Mesenchymal stem cell (in vitro differentiated cells and primary cell): ENCODE measurements around the gene TNIP3.

ENCODE experiments used
- DNase-seq: peaks from one replicate; pipeline ENCODE4 v3.0.0-alpha.2; 2013
- H2AFZ ChIP-seq: one replicate; pipeline ENCODE4 v1.6.1; 2013; ENCODE audit warnings: low read depth, mild to moderate bottlenecking, control low read depth, inconsistent platforms, low read length, moderate library complexity
- H2AK5ac ChIP-seq: 2 replicates; pipeline ENCODE4 v1.6.1; 2013; ENCODE audit warnings: low read length, moderate library complexity, mild to moderate bottlenecking, inconsistent platforms; ENCODE audit not compliant: severe bottlenecking
- H2BK120ac ChIP-seq: one replicate; pipeline ENCODE4 v1.6.1; 2013; ENCODE audit warnings: low read depth, mild to moderate bottlenecking, inconsistent platforms, low read length, moderate library complexity
- H2BK12ac ChIP-seq, 2 experiments: one replicate each; pipeline ENCODE4 v1.6.1; 2013; ENCODE audit warnings: inconsistent platforms in 2 of 2, low read length in 2 of 2, mild to moderate bottlenecking in 2 of 2, moderate library complexity in 2 of 2, control low read depth in 1 of 2
- H2BK15ac ChIP-seq: one replicate; pipeline ENCODE4 v1.6.1; 2013; ENCODE audit warnings: mild to moderate bottlenecking, low read depth, inconsistent platforms; ENCODE audit not compliant: poor library complexity, severe bottlenecking
- H2BK5ac ChIP-seq: 2 replicates; pipeline ENCODE4 v1.6.1; 2013; ENCODE audit warnings: low read depth, mild to moderate bottlenecking, low read length, control low read depth, inconsistent platforms; ENCODE audit not compliant: poor library complexity, severe bottlenecking
- H3K14ac ChIP-seq, 2 experiments: one replicate each; pipeline ENCODE4 v1.6.1; 2013; ENCODE audit warnings: inconsistent platforms in 2 of 2, low read length in 2 of 2, control low read depth in 1 of 2, mild to moderate bottlenecking in 1 of 2, moderate library complexity in 1 of 2
- H3K18ac ChIP-seq, 2 experiments: one replicate each; pipeline ENCODE4 v1.6.1; 2013; ENCODE audit warnings: inconsistent platforms in 2 of 2, low read length in 2 of 2, control low read depth in 1 of 2, low read depth in 1 of 2, mild to moderate bottlenecking in 1 of 2
- H3K23ac ChIP-seq, 2 experiments: one replicate each; pipeline ENCODE4 v1.6.1; 2013; ENCODE audit warnings: inconsistent platforms in 2 of 2, low read length in 2 of 2, mild to moderate bottlenecking in 2 of 2, moderate library complexity in 2 of 2, control low read depth in 1 of 2
- H3K27ac ChIP-seq: 2 replicates; pipeline ENCODE4 v1.5.1; 2013; ENCODE audit warnings: mild to moderate bottlenecking, moderate library complexity, low read length, control low read depth, inconsistent platforms; ENCODE audit not compliant: poor library complexity, severe bottlenecking
- H3K27me3 ChIP-seq, 2 experiments: 2 replicates each; pipeline versions ENCODE4 v1.6.1 to v1.7.0; 2013; ENCODE audit warnings: low read length in 2 of 2, mild to moderate bottlenecking in 2 of 2, moderate library complexity in 2 of 2, control low read depth in 1 of 2, inconsistent platforms in 1 of 2; ENCODE audit not compliant: control insufficient read depth in 1 of 2, insufficient read depth in 1 of 2
- H3K36me3 ChIP-seq, 2 experiments: 2 replicates each; pipeline versions ENCODE4 v1.6.1 to v1.7.0; 2013; ENCODE audit warnings: low read length in 2 of 2, control low read depth in 1 of 2, inconsistent platforms in 1 of 2, low read depth in 1 of 2, mild to moderate bottlenecking in 1 of 2; ENCODE audit not compliant: insufficient read depth in 2 of 2, control insufficient read depth in 1 of 2
- H3K4ac ChIP-seq, 2 experiments: one replicate each; pipeline ENCODE4 v1.6.1; 2013; ENCODE audit warnings: inconsistent platforms in 2 of 2, low read length in 2 of 2, mild to moderate bottlenecking in 2 of 2, moderate library complexity in 2 of 2, control low read depth in 1 of 2, low read depth in 1 of 2
- H3K4me1 ChIP-seq: 2 replicates; pipeline ENCODE4 v1.6.1; 2013; ENCODE audit warnings: low read depth, low read length, control low read depth; ENCODE audit not compliant: control insufficient read depth, insufficient read depth
- H3K4me2 ChIP-seq: 2 replicates; pipeline ENCODE4 v1.6.1; 2013; ENCODE audit warnings: low read length, mild to moderate bottlenecking, inconsistent platforms; ENCODE audit not compliant: poor library complexity, severe bottlenecking
- H3K4me3 ChIP-seq, 2 experiments: 2 replicates each; pipeline versions ENCODE4 v1.5.1 to v1.7.0; 2013; ENCODE audit warnings: low read length in 2 of 2, mild to moderate bottlenecking in 2 of 2, control low read depth in 1 of 2, low read depth in 1 of 2; ENCODE audit not compliant: insufficient read depth in 1 of 2
- H3K79me1 ChIP-seq: replicated peaks from 2 replicates; pipeline ENCODE4 v1.6.1; 2013; ENCODE audit warnings: mild to moderate bottlenecking, control low read depth, low read length, inconsistent platforms; ENCODE audit not compliant: poor library complexity, severe bottlenecking
- H3K9ac ChIP-seq: 2 replicates; pipeline ENCODE4 v1.7.0; 2013; ENCODE audit warnings: mild to moderate bottlenecking, low read length, moderate library complexity
- H3K9me3 ChIP-seq: 2 replicates; pipeline ENCODE4 v1.7.0; 2013; ENCODE audit warnings: mild to moderate bottlenecking, low read length; ENCODE audit not compliant: control insufficient read depth
- H4K8ac ChIP-seq: one replicate; pipeline ENCODE4 v1.6.1; 2013; ENCODE audit warnings: inconsistent platforms, mild to moderate bottlenecking, low read length, moderate library complexity
- H4K91ac ChIP-seq: one replicate; pipeline ENCODE4 v1.6.1; 2013; ENCODE audit warnings: mild to moderate bottlenecking, low read length, inconsistent platforms
- WGBS: methylation state at CpG from one replicate; pipeline ENCODE4 v1.1.7; 2013; ENCODE audit warnings: mixed read lengths; 5-methylcytosine and 5-hydroxymethylcytosine counted together

Gene TNIP3

DNA sequence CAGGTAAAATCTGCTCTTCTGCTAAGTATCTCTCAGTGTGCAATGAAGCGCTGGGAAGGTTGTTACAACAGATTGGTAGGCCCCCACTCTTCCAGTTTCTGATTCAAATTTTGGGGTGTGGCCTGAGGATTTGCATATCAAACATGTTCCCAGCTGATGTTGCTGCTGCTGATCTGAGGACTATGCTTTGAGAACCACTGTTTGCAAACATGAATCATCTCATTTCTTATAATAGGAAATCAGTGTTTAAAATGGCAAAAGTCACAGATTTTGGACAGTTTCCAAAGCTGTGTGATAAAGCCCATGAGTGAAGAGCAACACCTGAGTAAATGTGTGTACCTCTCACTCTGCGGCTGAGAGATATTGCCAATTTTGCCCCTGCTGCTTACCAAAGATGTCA lies 55.6 kb downstream of the TNIP3 start:
- Histone ChIP-seq H3K9ac (no peak overlapping the region), H3K14ac (no peak overlapping the region), H2AK5ac (no peak overlapping the region), H3K23ac (no peak overlapping the region), H2BK5ac (no peak overlapping the region), H3K79me1 (no peaks in the 10 kb centered on the region), H3K27ac (no peak overlapping the region), H3K9me3 (peaks cover 8% of the 10 kb centered on the region), H2BK12ac (no peak overlapping the region), H4K91ac (no peak overlapping the region), H3K27me3 (peaks cover 0 to 4% of the 10 kb centered on the region in 2 experiments), H2BK15ac (no peak overlapping the region), H3K4me3 (no peak overlapping the region), H3K4me1 (no peaks in the 10 kb centered on the region), H2AFZ (no peak overlapping the region), H3K18ac (no peak overlapping the region), H3K4ac (no peak overlapping the region), H3K36me3 (no peaks in the 10 kb centered on the region), H2BK120ac (no peak overlapping the region), H4K8ac (no peak overlapping the region), H3K4me2 (no peak overlapping the region)
- 100% methylated on average over 2 of the region's 2 CpGs for WGBS
- no peak for DNase-seq

DNA sequence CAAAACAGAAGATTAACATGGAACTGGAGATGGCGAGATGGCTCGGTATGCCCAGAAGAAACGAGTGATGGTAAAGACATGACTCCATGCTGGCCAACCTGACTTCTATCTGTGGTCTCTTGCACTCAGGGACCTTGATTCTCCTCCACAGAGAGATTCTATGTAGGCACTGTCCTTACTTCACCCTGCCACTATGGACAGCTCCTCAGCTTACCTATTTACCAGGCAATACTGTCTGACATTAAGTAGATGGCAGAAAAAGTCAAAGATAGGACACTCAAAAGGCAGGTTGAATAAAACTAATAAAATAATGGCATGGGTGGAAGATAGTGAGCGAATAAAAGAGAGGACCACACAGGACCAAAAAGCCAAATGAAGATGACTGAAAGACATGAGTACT lies 56.6 kb downstream of the TNIP3 start:
- H3K9me3 ChIP-seq, result peaks cover 8% of the 10 kb centered on the region
- H2AK5ac ChIP-seq, result no peak overlapping the region
- no peak overlapping the region for H3K18ac ChIP-seq
- H3K14ac ChIP-seq, result no peak overlapping the region
- H3K9ac ChIP-seq, result no peak overlapping the region
- H2BK12ac ChIP-seq, result no peak overlapping the region
- no peak overlapping the region for H3K4ac ChIP-seq
- no peak overlapping the region for H2BK15ac ChIP-seq
- peaks cover 0 to 4% of the 10 kb centered on the region in 2 experiments for H3K27me3 ChIP-seq
- H3K23ac ChIP-seq, result no peak overlapping the region
- 95% methylated on average over 4 of the region's 4 CpGs for WGBS
- no peak overlapping the region for H4K91ac ChIP-seq
- no peak overlapping the region for H2AFZ ChIP-seq
- H3K4me3 ChIP-seq, result no peak overlapping the region
- no peaks in the 10 kb centered on the region for H3K4me1 ChIP-seq
- no peaks in the 10 kb centered on the region for H3K79me1 ChIP-seq
- DNase-seq, result no peak
- no peak overlapping the region for H2BK5ac ChIP-seq
- no peaks in the 10 kb centered on the region for H3K36me3 ChIP-seq
- no peak overlapping the region for H3K27ac ChIP-seq
- no peak overlapping the region for H2BK120ac ChIP-seq
- H3K4me2 ChIP-seq, result no peak overlapping the region
- H4K8ac ChIP-seq, result no peak overlapping the region

GRCh38 chr4:121100093-121100775 lies 63.9 kb downstream of the TNIP3 start:
- WGBS, result 100% methylated on average over 1 of the region's 2 CpGs
- H3K4me2 ChIP-seq, result no peak overlapping the region
- H3K79me1 ChIP-seq, result no peaks in the 10 kb centered on the region
- no peak overlapping the region for H2AFZ ChIP-seq
- no peak overlapping the region for H3K9ac ChIP-seq
- H3K27me3 ChIP-seq, result no peaks in the 10 kb centered on the region
- H3K4me3 ChIP-seq, result no peak overlapping the region
- no peak overlapping the region for H3K14ac ChIP-seq
- no peaks in the 10 kb centered on the region for H3K4me1 ChIP-seq
- H2BK120ac ChIP-seq, result no peak overlapping the region
- H2BK5ac ChIP-seq, result no peak overlapping the region
- no peak overlapping the region for H3K18ac ChIP-seq
- no peak overlapping the region for H2BK15ac ChIP-seq
- no peak overlapping the region for H3K4ac ChIP-seq
- no peaks in the 10 kb centered on the region for H3K9me3 ChIP-seq
- H2AK5ac ChIP-seq, result no peak overlapping the region
- no peak for DNase-seq
- H3K27ac ChIP-seq, result no peak overlapping the region
- H4K91ac ChIP-seq, result no peak overlapping the region
- H3K23ac ChIP-seq, result no peak overlapping the region
- no peak overlapping the region for H4K8ac ChIP-seq
- H2BK12ac ChIP-seq, result no peak overlapping the region
- H3K36me3 ChIP-seq, result no peaks in the 10 kb centered on the region

DNA sequence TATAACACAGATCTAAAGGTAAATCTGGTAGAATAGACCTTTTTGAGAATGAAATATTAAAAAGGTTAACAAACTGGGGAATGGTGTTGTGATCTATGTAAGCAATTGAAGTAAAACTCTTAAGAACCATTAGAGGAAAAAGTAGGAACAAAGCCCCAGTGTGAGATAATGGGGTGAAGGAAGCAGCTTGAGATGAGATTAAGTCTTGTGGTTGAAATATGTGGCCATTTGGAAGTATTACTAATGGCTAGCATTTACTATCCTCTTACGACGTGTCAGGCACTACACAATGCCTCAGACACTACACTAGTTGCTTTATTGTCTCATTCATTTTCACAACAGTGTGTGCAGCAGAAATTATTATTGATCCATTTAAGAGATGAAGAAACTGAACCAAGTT lies 65.9 kb downstream of the TNIP3 start:
- Histone ChIP-seq H2AK5ac (no peak overlapping the region), H3K4ac (no peak overlapping the region), H3K18ac (no peak overlapping the region), H3K4me3 (no peak overlapping the region), H2BK15ac (no peak overlapping the region), H3K4me1 (no peaks in the 10 kb centered on the region), H3K9ac (no peak overlapping the region), H3K23ac (no peak overlapping the region), H2BK12ac (no peak overlapping the region), H3K9me3 (no peaks in the 10 kb centered on the region), H2AFZ (no peak overlapping the region), H4K91ac (no peak overlapping the region), H3K79me1 (no peaks in the 10 kb centered on the region), H2BK5ac (no peak overlapping the region), H2BK120ac (no peak overlapping the region), H3K4me2 (no peak overlapping the region), H3K36me3 (no peaks in the 10 kb centered on the region), H3K27ac (no peak overlapping the region), H3K14ac (no peak overlapping the region), H3K27me3 (no peaks in the 10 kb centered on the region), H4K8ac (no peak overlapping the region)
- no peak for DNase-seq
- 68% methylated on average over 2 of the region's 2 CpGs for WGBS
